HepG2 (cell line): ENCODE results near the gene TLE1. TPM values are rescaled to one million over a fixed set of nuclear protein-coding genes. Genes with fewer than 3 reads are reported as not detected.

ENCODE experiments used
- E2F5 ChIP-seq: sonication (generic); formaldehyde crosslinking; conservative IDR thresholded peaks from 2 replicates; pipeline ENCODE4 v1.4.0; 2020; ENCODE audit warnings: missing genetic modification reagents
- GPBP1L1 ChIP-seq: sonication (generic); formaldehyde crosslinking; IDR thresholded peaks from 2 replicates; pipeline ENCODE4 v1.5.0; 2020; ENCODE audit warnings: mild to moderate bottlenecking, missing genetic modification reagents
- IRF1 ChIP-seq: sonication (generic); formaldehyde crosslinking; IDR thresholded peaks from 2 replicates; pipeline ENCODE4 v1.4.0; 2020; ENCODE audit warnings: low read depth, mild to moderate bottlenecking, missing genetic modification reagents
- JUN ChIP-seq: sonication (generic); formaldehyde crosslinking; IDR thresholded peaks from 2 replicates; pipeline ENCODE4 v1.4.0; 2020; ENCODE audit warnings: mild to moderate bottlenecking, missing genetic modification reagents
- PHF20 ChIP-seq: sonication (generic); formaldehyde crosslinking; IDR thresholded peaks from 2 replicates; pipeline ENCODE4 v1.5.0; 2020; ENCODE audit warnings: mild to moderate bottlenecking, missing genetic modification reagents
- PHF21A ChIP-seq: sonication (generic); formaldehyde crosslinking; IDR thresholded peaks from 2 replicates; pipeline ENCODE4 v1.5.0; 2020; ENCODE audit warnings: mild to moderate bottlenecking, missing genetic modification reagents
- SNAPC5 ChIP-seq: sonication (generic); formaldehyde crosslinking; IDR thresholded peaks from 2 replicates; pipeline ENCODE4 v1.8.1; 2023; ENCODE audit warnings: mild to moderate bottlenecking, missing genetic modification reagents, borderline replicate concordance
- THRA ChIP-seq: sonication (generic); formaldehyde crosslinking; IDR thresholded peaks from 2 replicates; pipeline ENCODE4 v1.4.0; 2020; ENCODE audit warnings: missing genetic modification reagents, borderline replicate concordance
- ZBTB33 ChIP-seq: sonication (generic); formaldehyde crosslinking; IDR thresholded peaks from 2 replicates; pipeline ENCODE4 v1.4.0; 2020; ENCODE audit warnings: missing genetic modification reagents
- ZHX1 ChIP-seq: sonication (generic); formaldehyde crosslinking; IDR thresholded peaks from 2 replicates; pipeline ENCODE4 v1.8.1; 2022; ENCODE audit warnings: low read depth, mild to moderate bottlenecking, missing genetic modification reagents
- ZNF101 ChIP-seq: sonication (generic); formaldehyde crosslinking; IDR thresholded peaks from 2 replicates; pipeline ENCODE4 v1.4.0; 2020; ENCODE audit warnings: mild to moderate bottlenecking, low read depth, missing genetic modification reagents, borderline replicate concordance
- ZNF280D ChIP-seq: sonication (generic); formaldehyde crosslinking; IDR thresholded peaks from 2 replicates; pipeline ENCODE4 v1.5.1; 2020; ENCODE audit warnings: mild to moderate bottlenecking, missing genetic modification reagents
- ZNF597 ChIP-seq: sonication (generic); formaldehyde crosslinking; IDR thresholded peaks from 2 replicates; pipeline ENCODE4 v1.5.0; 2020; ENCODE audit warnings: missing genetic modification reagents
- polyA plus RNA-seq, 8 experiments: library from polyadenylated mRNA; depleted of rRNA in 3 of 8; stranded (reverse) in 7 of 8; unstranded in 1 of 8; fragments of >200 nt; fragmentation: Illumina TruSeq in 4 of 8; extraction: Trizol in 4 of 8; gene quantifications; 2 replicates each; pipeline versions ENCODE4 v1.2.1 to v1.2.3, GENCODE V29; 2011 to 2016; ENCODE audit warnings: low read depth in 4 of 8, missing spikeins in 1 of 8, mixed read lengths in 1 of 8; ENCODE audit not compliant: insufficient read depth in 1 of 8
- total RNA-seq, 5 experiments: library from RNA; depleted of rRNA; stranded (reverse); fragments of >200 nt; fragmentation: Illumina TruSeq; extraction: Trizol; gene quantifications; 2 replicates each; pipeline ENCODE4 v1.2.3, GENCODE V29; 2016; ENCODE audit warnings: low read depth in 1 of 5

The TLE1 gene
- total and polyA plus RNA-seq, 2 of the 13 experiments (the other 11 are each of a cell fraction or from before 2014, with no cell fraction given) = 35.9 to 109 TPM

GRCh38 chr9:81535542-81536241 is 153.7 kb downstream of the TLE1 start (continued):
- TF ChIP-seq PHF20 (CRISPR knock-in tag) (no peak), GPBP1L1 (CRISPR knock-in tag) (no peak), PHF21A (CRISPR knock-in tag) (peak; percentile 91), ZNF597 (CRISPR knock-in tag) (no peak), JUN (CRISPR knock-in tag) (peak; percentile 92), ZBTB33 (CRISPR knock-in tag) (peak; percentile 22; the same call in 1 of the 2 replicates), ZNF101 (no peak), IRF1 (CRISPR knock-in tag) (no peak), E2F5 (CRISPR knock-in tag) (no peak), ZHX1 (0 out of 2 replicates have a peak, but pooled peaks have one; percentile 76), SNAPC5 (CRISPR knock-in tag) (no peak), THRA (CRISPR knock-in tag) (peak; percentile 80; the same call in 1 of the 2 replicates), ZNF280D (no peak)
